Vagina (tissue), 2 donors: ENCODE measurements around the gene APPL1.

ENCODE experiments used
- CTCF ChIP-seq, 3 experiments: fragments of 450-650 bp in 2 of 3; fragments of 200-600 bp in 1 of 3; sonication (generic) in 1 of 3; IDR thresholded peaks; one replicate each; pipeline ENCODE4 v1.5.1; 2017 to 2019; ENCODE audit warnings: antibody characterized with exemption in 3 of 3, mild to moderate bottlenecking in 2 of 3, moderate library complexity in 2 of 3
- POLR2AphosphoS5 ChIP-seq, 2 donors: sonication (generic); formaldehyde crosslinking; IDR thresholded peaks; one replicate each; pipeline ENCODE4 v1.9.0; 2017; ENCODE audit warnings: antibody characterized with exemption in 2 of 2, mild to moderate bottlenecking in 2 of 2, low read depth in 1 of 2; ENCODE audit not compliant: insufficient read depth in 1 of 2

GRCh38 chr3:57283334-57283733 is 55.8 kb downstream of the APPL1 start:
- no peak for TF ChIP-seq CTCF (IDR thresholded peaks at IDR 0.05)
- TF ChIP-seq POLR2AphosphoS5 (IDR thresholded peaks at IDR 0.05; ENCODE audit: insufficient read depth in 1 of 2, low read depth in 1 of 2), result no peak
